Kidney epithelial cell (primary cell): ENCODE measurements around the gene DBR1. TPM values are rescaled to one million over a fixed set of nuclear protein-coding genes. Genes with fewer than 3 reads are reported as not detected.

Experiments used
- DNase-seq: peaks from one replicate; pipeline ENCODE4 v3.0.0-alpha.2; 2010; ENCODE audit warnings: low read depth
- H3K27me3 ChIP-seq: 2 replicates; pipeline ENCODE4 v1.6.0; 2011; ENCODE audit warnings: low read length; ENCODE audit not compliant: control insufficient read depth, insufficient read depth
- H3K36me3 ChIP-seq: 2 replicates; pipeline ENCODE4 v1.5.1; 2011; ENCODE audit warnings: low read length; ENCODE audit not compliant: control insufficient read depth, insufficient read depth
- H3K4me3 ChIP-seq: 2 replicates; pipeline ENCODE4 v1.5.1; 2011; ENCODE audit warnings: low read depth, mild to moderate bottlenecking, control low read depth, low read length
- total RNA-seq: library from RNA; depleted of rRNA; stranded (reverse); fragments of >200 nt; gene quantifications from 2 replicates; pipeline ENCODE4 v1.2.3, GENCODE V29; 2015
- TF ChIP-seq, protein P1 (sequence below): IDR thresholded peaks from 2 replicates; pipeline ENCODE4 v1.5.1; 2011; ENCODE audit warnings: mild to moderate bottlenecking, moderate library complexity, low read length, control low read depth, inconsistent platforms; ENCODE audit not compliant: insufficient read depth, poor library complexity, severe bottlenecking

The DBR1 gene
- total RNA-seq, 1 donor from 2014 or later, result 17.2 TPM

GRCh38 chr3:138184994-138185393 is 10.3 kb upstream of the DBR1 start:
- no peak overlapping the region for H3K4me3 ChIP-seq

GRCh38 chr3:138180375-138181029 is 5.8 kb upstream of the DBR1 start:
- TF ChIP-seq, protein P1, sequence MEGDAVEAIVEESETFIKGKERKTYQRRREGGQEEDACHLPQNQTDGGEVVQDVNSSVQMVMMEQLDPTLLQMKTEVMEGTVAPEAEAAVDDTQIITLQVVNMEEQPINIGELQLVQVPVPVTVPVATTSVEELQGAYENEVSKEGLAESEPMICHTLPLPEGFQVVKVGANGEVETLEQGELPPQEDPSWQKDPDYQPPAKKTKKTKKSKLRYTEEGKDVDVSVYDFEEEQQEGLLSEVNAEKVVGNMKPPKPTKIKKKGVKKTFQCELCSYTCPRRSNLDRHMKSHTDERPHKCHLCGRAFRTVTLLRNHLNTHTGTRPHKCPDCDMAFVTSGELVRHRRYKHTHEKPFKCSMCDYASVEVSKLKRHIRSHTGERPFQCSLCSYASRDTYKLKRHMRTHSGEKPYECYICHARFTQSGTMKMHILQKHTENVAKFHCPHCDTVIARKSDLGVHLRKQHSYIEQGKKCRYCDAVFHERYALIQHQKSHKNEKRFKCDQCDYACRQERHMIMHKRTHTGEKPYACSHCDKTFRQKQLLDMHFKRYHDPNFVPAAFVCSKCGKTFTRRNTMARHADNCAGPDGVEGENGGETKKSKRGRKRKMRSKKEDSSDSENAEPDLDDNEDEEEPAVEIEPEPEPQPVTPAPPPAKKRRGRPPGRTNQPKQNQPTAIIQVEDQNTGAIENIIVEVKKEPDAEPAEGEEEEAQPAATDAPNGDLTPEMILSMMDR, result peak; percentile 56
- Histone ChIP-seq H3K27me3 (no peaks in the 10 kb centered on the region), H3K4me3 (no peak overlapping the region), H3K36me3 (no peaks in the 10 kb centered on the region)
- DNase-seq, result no peak

More at GRCh38 chr3:138184994-138185393, 10.3 kb upstream of the DBR1 start:
- DNase-seq, result no peak
- H3K36me3 ChIP-seq, result no peaks in the 10 kb centered on the region
- no peaks in the 10 kb centered on the region for H3K27me3 ChIP-seq
- TF ChIP-seq, protein P1, result no peak

DNA sequence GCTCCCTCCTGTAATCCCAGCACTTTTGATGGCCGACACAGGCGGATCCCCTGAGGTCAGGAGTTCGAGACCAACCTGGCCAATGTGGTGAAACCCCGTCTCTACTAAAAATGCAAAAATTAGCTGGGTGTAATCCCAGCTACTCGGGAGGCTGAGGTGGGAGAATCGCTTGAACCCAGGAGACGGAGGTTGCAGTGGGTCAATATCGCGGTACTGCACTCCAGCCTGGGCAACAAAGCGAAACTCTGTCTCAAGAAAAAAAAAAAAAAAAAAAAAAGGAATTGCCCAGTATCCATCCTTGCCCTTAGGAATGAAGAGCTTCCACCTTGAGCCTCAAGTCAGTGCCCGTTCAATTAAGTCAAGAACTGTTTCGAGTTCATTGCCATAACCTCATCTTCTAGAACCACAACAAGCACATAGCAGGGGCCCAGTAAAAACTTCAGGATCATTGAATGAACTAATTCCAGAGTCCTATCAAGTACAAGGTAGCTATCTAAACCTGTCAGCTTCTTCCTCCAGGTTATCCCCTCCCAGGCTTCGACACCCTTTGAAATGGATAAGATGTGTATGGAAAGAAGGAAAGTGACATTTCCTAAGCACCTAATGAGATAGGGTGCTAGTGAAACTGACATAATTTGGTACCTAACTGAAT is 826 bp downstream of the DBR1 start:
- peaks cover 2% of the 10 kb centered on the region for H3K36me3 ChIP-seq
- DNase-seq, result no peak
- H3K27me3 ChIP-seq, result no peaks in the 10 kb centered on the region
- H3K4me3 ChIP-seq, result peak overlapping the region; percentile 92
- TF ChIP-seq, protein P1, result no peak

DNA sequence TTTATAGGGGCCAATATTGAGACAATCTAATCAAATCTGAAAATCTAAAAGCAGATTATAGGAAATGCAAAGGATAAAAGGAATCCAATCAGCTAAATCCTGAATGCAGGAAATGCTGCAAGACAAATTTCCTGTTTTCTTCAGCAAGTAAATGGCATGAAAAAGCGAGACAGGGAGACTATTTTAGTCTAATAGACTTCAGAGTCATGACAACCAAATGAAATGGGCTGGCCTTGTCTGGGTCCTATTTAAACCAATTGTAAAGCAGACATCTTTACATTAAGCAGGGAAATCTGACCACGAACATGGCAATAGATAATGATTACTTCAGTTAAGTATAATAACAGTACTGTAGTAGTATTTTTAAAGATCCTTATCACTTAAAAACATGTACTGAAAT is 2.1 kb downstream of the DBR1 start:
- Histone ChIP-seq H3K36me3 (peaks cover 2% of the 10 kb centered on the region), H3K4me3 (no peak overlapping the region), H3K27me3 (no peaks in the 10 kb centered on the region)
- no peak for DNase-seq
- TF ChIP-seq, protein P1, result no peak

DNA sequence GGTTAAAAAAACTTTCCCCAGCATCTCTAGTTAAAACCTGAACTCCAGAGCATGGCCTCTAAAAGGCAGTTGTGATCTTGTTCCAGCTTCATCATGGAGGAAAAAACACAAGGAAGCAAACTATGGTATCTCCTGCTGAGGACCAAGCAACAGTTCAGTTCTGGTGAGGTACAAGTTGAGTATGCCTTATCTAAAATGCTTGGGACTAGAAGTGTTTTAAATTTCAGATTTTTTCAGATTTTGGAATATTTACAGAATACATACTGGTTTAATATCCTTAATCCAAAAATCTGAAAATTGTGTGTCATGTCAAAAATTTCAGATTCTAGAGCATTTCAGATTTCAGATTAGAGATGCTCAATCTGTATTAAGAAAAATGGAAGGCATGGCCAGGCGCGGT is 9.7 kb downstream of the DBR1 start:
- H3K4me3 ChIP-seq, result no peak overlapping the region
- DNase-seq, result no peak
- TF ChIP-seq, protein P1, result no peak
- peaks cover 2% of the 10 kb centered on the region for H3K36me3 ChIP-seq
- H3K27me3 ChIP-seq, result no peaks in the 10 kb centered on the region
